ENCODE measurements around the gene P3H2.

- TF ChIP-seq, protein P1, sequence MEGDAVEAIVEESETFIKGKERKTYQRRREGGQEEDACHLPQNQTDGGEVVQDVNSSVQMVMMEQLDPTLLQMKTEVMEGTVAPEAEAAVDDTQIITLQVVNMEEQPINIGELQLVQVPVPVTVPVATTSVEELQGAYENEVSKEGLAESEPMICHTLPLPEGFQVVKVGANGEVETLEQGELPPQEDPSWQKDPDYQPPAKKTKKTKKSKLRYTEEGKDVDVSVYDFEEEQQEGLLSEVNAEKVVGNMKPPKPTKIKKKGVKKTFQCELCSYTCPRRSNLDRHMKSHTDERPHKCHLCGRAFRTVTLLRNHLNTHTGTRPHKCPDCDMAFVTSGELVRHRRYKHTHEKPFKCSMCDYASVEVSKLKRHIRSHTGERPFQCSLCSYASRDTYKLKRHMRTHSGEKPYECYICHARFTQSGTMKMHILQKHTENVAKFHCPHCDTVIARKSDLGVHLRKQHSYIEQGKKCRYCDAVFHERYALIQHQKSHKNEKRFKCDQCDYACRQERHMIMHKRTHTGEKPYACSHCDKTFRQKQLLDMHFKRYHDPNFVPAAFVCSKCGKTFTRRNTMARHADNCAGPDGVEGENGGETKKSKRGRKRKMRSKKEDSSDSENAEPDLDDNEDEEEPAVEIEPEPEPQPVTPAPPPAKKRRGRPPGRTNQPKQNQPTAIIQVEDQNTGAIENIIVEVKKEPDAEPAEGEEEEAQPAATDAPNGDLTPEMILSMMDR (IDR thresholded peaks at IDR 0.05; ENCODE audit: low read depth, low read length): no peak
- no peak for TF ChIP-seq MYC (IDR thresholded peaks at IDR 0.05; ENCODE audit: low read depth, low read length)
- TF ChIP-seq POLR2A (IDR thresholded peaks at IDR 0.05; ENCODE audit: extremely low read depth, insufficient read length): no peak
- TF ChIP-seq, protein P2, sequence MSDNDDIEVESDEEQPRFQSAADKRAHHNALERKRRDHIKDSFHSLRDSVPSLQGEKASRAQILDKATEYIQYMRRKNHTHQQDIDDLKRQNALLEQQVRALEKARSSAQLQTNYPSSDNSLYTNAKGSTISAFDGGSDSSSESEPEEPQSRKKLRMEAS (IDR thresholded peaks at IDR 0.05; ENCODE audit: low read depth, low read length): no peak
Measured at GRCh38 chr3:190034446-190034845, 86.3 kb downstream of the P3H2 start.

Measured in NB4 (cell line).